H1 (cell line): ENCODE measurements around the gene TDRD15. TPM values are rescaled to one million over a fixed set of nuclear protein-coding genes. Genes with fewer than 3 reads are reported as not detected.

ENCODE experiments used
- CTCF ChIA-PET: fragments of 300-600 bp; sonication (Branson Sonifier 250); formaldehyde crosslinking; loops from one replicate; lab custom pipeline; 2021; ENCODE audit not compliant: partially characterized antibody; lab: Charles Lee
- POLR2A ChIA-PET: fragments of 300-600 bp; sonication (Branson Sonifier 250); formaldehyde crosslinking; loops from one replicate; lab custom pipeline; 2021; ENCODE audit warnings: inconsistent platforms; ENCODE audit not compliant: partially characterized antibody; lab: Charles Lee
- DNase-seq, 2 experiments: peaks; one replicate each; pipeline versions ENCODE4 v3.0.0 to v3.0.0-alpha.2; 2010 to 2022; ENCODE audit warnings: low spot score in 2 of 2, low read depth in 1 of 2, mixed read lengths in 1 of 2
- FAIRE-seq: peaks from 2 replicates; lab custom pipeline; 2011; peaks lifted over from hg19 to GRCh38; lab: Jason Lieb, UNC
- H2AFZ ChIP-seq: 2 replicates; pipeline ENCODE4 v1.8.1; 2012; ENCODE audit warnings: low read length, inconsistent platforms
- H2AK5ac ChIP-seq: 2 replicates; pipeline ENCODE4 v1.6.1; 2013; ENCODE audit warnings: low read depth, low read length
- H2BK120ac ChIP-seq: replicated peaks from 2 replicates; pipeline ENCODE3; 2013; ENCODE audit warnings: low read depth, low read length, inconsistent platforms
- H2BK12ac ChIP-seq: 2 replicates; pipeline ENCODE4 v1.6.1; 2013; ENCODE audit warnings: low read depth, low read length
- H2BK15ac ChIP-seq: 2 replicates; pipeline ENCODE4 v1.6.1; 2013; ENCODE audit warnings: low read length
- H2BK20ac ChIP-seq: 2 replicates; pipeline ENCODE4 v1.6.1; 2013; ENCODE audit warnings: low read length
- H2BK5ac ChIP-seq: 2 replicates; pipeline ENCODE4 v1.6.1; 2013; ENCODE audit warnings: low read depth, low read length
- H3K14ac ChIP-seq: 2 replicates; pipeline ENCODE4 v1.6.1; 2013; ENCODE audit warnings: inconsistent platforms; ENCODE audit not compliant: insufficient read length
- H3K18ac ChIP-seq: 2 replicates; pipeline ENCODE4 v1.6.1; 2013; ENCODE audit warnings: low read length; ENCODE audit errors: extremely low read depth
- H3K23ac ChIP-seq: 2 replicates; pipeline ENCODE4 v1.6.1; 2013; ENCODE audit warnings: inconsistent platforms; ENCODE audit not compliant: insufficient read length
- H3K23me2 ChIP-seq: 2 replicates; pipeline ENCODE4 v1.6.1; 2013; ENCODE audit warnings: low read depth, low read length
- H3K27ac ChIP-seq: 2 replicates; pipeline ENCODE4 v1.6.1; 2011; ENCODE audit warnings: low read depth, low read length, inconsistent platforms
- H3K27me3 ChIP-seq, 4 experiments: replicated peaks in 1 of 4; 1 replicate in 1 of 4; 2 replicates in 3 of 4; pipeline versions ENCODE4 v1.6.1 to v1.8.1; 2011 to 2013; ENCODE audit warnings: low read length in 3 of 4, mild to moderate bottlenecking in 3 of 4, inconsistent platforms in 2 of 4, mixed read lengths in 2 of 4, moderate library complexity in 1 of 4; ENCODE audit not compliant: control insufficient read depth in 3 of 4, insufficient read depth in 3 of 4; ENCODE audit errors: extremely low read depth in 1 of 4
- H3K36me3 ChIP-seq, 4 experiments: 2 replicates each; pipeline versions ENCODE4 v1.6.1 to v1.8.1; 2011 to 2013; ENCODE audit warnings: mild to moderate bottlenecking in 4 of 4, low read length in 3 of 4, moderate library complexity in 2 of 4, control low read depth in 1 of 4, inconsistent platforms in 1 of 4; ENCODE audit not compliant: insufficient read depth in 4 of 4, control insufficient read depth in 2 of 4
- H3K4ac ChIP-seq: replicated peaks from 2 replicates; pipeline ENCODE3; 2013; ENCODE audit warnings: low read length, low read depth, mixed read lengths, inconsistent platforms; ENCODE audit not compliant: insufficient read length
- H3K4me1 ChIP-seq, 4 experiments: replicated peaks in 1 of 4; 1 replicate in 1 of 4; 2 replicates in 3 of 4; pipeline versions ENCODE4 v1.6.1 to v1.8.1; 2011 to 2013; ENCODE audit warnings: low read length in 3 of 4, inconsistent platforms in 2 of 4, mixed read lengths in 1 of 4; ENCODE audit not compliant: insufficient read depth in 4 of 4, control insufficient read depth in 3 of 4
- H3K4me2 ChIP-seq, 2 experiments: 2 replicates each; pipeline versions ENCODE4 v1.6.1 to v1.8.1; 2011 to 2013; ENCODE audit warnings: low read depth in 2 of 2, low read length in 2 of 2, control low read depth in 1 of 2, inconsistent platforms in 1 of 2, mild to moderate bottlenecking in 1 of 2; ENCODE audit not compliant: insufficient read depth in 1 of 2
- H3K4me3 ChIP-seq, 4 experiments: fragments of 200-600, 300-600 bp in 1 of 4; sonication (generic), shearing (Covaris generic), sonication (Bioruptor Twin) in 1 of 4; 2 replicates each; pipeline versions ENCODE4 v1.5.1 to v1.8.1; 2011 to 2016; ENCODE audit warnings: low read length in 4 of 4, low read depth in 3 of 4, control low read depth in 2 of 4, inconsistent platforms in 2 of 4, mild to moderate bottlenecking in 2 of 4, mixed read lengths in 1 of 4, moderate library complexity in 1 of 4; ENCODE audit not compliant: insufficient read depth in 2 of 4; ENCODE audit errors: extremely low read depth in 1 of 4
- H3K56ac ChIP-seq: replicated peaks from 2 replicates; pipeline ENCODE3; 2013; ENCODE audit warnings: low read depth, mild to moderate bottlenecking, mixed read lengths, low read length, inconsistent platforms; ENCODE audit not compliant: insufficient read length
- H3K79me1 ChIP-seq: 2 replicates; pipeline ENCODE4 v1.6.1; 2013; ENCODE audit warnings: low read depth, low read length, control low read depth
- H3K79me2 ChIP-seq, 2 experiments: 2 replicates each; pipeline versions ENCODE4 v1.6.1 to v1.8.1; 2012 to 2013; ENCODE audit warnings: low read length in 2 of 2, mild to moderate bottlenecking in 2 of 2, inconsistent platforms in 1 of 2; ENCODE audit not compliant: insufficient read depth in 2 of 2, control insufficient read depth in 1 of 2
- H3K9ac ChIP-seq, 4 experiments: replicated peaks in 1 of 4; 1 replicate in 1 of 4; 2 replicates in 3 of 4; pipeline versions ENCODE4 v1.6.1 to v1.8.1; 2011 to 2013; ENCODE audit warnings: low read depth in 3 of 4, low read length in 3 of 4, control low read depth in 2 of 4, mild to moderate bottlenecking in 2 of 4, moderate library complexity in 2 of 4, inconsistent platforms in 1 of 4; ENCODE audit errors: extremely low read depth in 1 of 4
- H3K9me3 ChIP-seq, 2 experiments: 2 replicates each; pipeline versions ENCODE4 v1.6.1 to v1.8.1; 2012 to 2013; ENCODE audit warnings: mild to moderate bottlenecking in 2 of 2, moderate library complexity in 2 of 2, control low read depth in 1 of 2, inconsistent platforms in 1 of 2, low read depth in 1 of 2, low read length in 1 of 2, mixed read lengths in 1 of 2; ENCODE audit not compliant: insufficient read depth in 2 of 2
- H4K20me1 ChIP-seq, 2 experiments: replicated peaks in 1 of 2; 2 replicates each; pipeline versions ENCODE3 to v1.8.1; 2011 to 2013; ENCODE audit warnings: inconsistent platforms in 2 of 2, low read length in 2 of 2, mild to moderate bottlenecking in 1 of 2; ENCODE audit not compliant: insufficient read depth in 2 of 2, control insufficient read depth in 1 of 2
- H4K5ac ChIP-seq: 2 replicates; pipeline ENCODE4 v1.6.1; 2013; ENCODE audit warnings: low read length, low read depth, mixed read lengths, inconsistent platforms; ENCODE audit not compliant: insufficient read length
- H4K8ac ChIP-seq: 2 replicates; pipeline ENCODE4 v1.8.0; 2013; ENCODE audit warnings: mild to moderate bottlenecking, moderate library complexity, low read length, inconsistent platforms; ENCODE audit not compliant: insufficient read depth; ENCODE audit errors: extremely low read depth
- H4K91ac ChIP-seq: replicated peaks from 2 replicates; pipeline ENCODE3; 2013; ENCODE audit warnings: low read length, mixed read lengths, inconsistent platforms; ENCODE audit not compliant: insufficient read length
- BCL11A ChIP-seq, 2 experiments: IDR thresholded peaks; one replicate each; pipeline ENCODE4 v1.6.1; 2011; ENCODE audit warnings: low read depth in 2 of 2, low read length in 2 of 2, mild to moderate bottlenecking in 2 of 2
- CEBPB ChIP-seq: IDR thresholded peaks from 2 replicates; pipeline ENCODE4 v1.6.1; 2012; ENCODE audit warnings: low read depth, low read length
- CTBP2 ChIP-seq: IDR thresholded peaks from 2 replicates; pipeline ENCODE4 v1.7.0; 2011; ENCODE audit warnings: borderline replicate concordance, mild to moderate bottlenecking, moderate library complexity, mixed read lengths, low read length; ENCODE audit not compliant: insufficient read depth, insufficient read length
- EP300 ChIP-seq, 2 experiments: IDR thresholded peaks; 1 replicate in 1 of 2; 2 replicates in 1 of 2; pipeline ENCODE4 v1.6.1; 2011 to 2012; ENCODE audit warnings: low read depth in 2 of 2, low read length in 2 of 2, mild to moderate bottlenecking in 2 of 2, borderline replicate concordance in 1 of 2, inconsistent platforms in 1 of 2, moderate library complexity in 1 of 2
- KDM4A ChIP-seq: IDR thresholded peaks from one replicate; pipeline ENCODE4 v1.7.1; 2012; ENCODE audit warnings: low read depth, mild to moderate bottlenecking, moderate library complexity, low read length, inconsistent platforms; ENCODE audit not compliant: severe bottlenecking
- RAD21 ChIP-seq, 2 experiments: IDR thresholded peaks in 1 of 2; conservative IDR thresholded peaks in 1 of 2; 2 replicates each; pipeline ENCODE4 v1.6.1; 2011; ENCODE audit warnings: low read depth in 2 of 2, low read length in 2 of 2, improper control_type of control experiment in 1 of 2, inconsistent platforms in 1 of 2, mild to moderate bottlenecking in 1 of 2, moderate library complexity in 1 of 2
- RFX5 ChIP-seq: IDR thresholded peaks from 2 replicates; pipeline ENCODE4 v1.6.1; 2011; ENCODE audit warnings: low read depth, low read length, improper control_type of control experiment, borderline replicate concordance
- SP2 ChIP-seq: IDR thresholded peaks from 2 replicates; pipeline ENCODE4 v1.6.1; 2012; ENCODE audit warnings: mild to moderate bottlenecking, low read length, inconsistent platforms
- SUZ12 ChIP-seq: fragments of 200-600 bp; sonication (generic); IDR thresholded peaks from 2 replicates; pipeline ENCODE4 v1.6.1; 2012; ENCODE audit warnings: mild to moderate bottlenecking, inconsistent platforms, low read length, moderate library complexity, mixed read lengths
- TAF7 ChIP-seq: optimal IDR thresholded peaks from 2 replicates; pipeline ENCODE3; 2011; ENCODE audit warnings: low read depth, mild to moderate bottlenecking, inconsistent platforms, low read length, moderate library complexity, borderline replicate concordance
- WGBS, 2 experiments: shearing (Covaris generic) in 1 of 2; methylation state at CpG; one replicate each; pipeline versions ENCODE4 v1.1.6 to v1.1.7; 2013 to 2015; ENCODE audit warnings: low lambda C conversion rate in 2 of 2, mixed read lengths in 2 of 2, inconsistent platforms in 1 of 2, low coverage in 1 of 2, missing lambda C conversion rate in 1 of 2; ENCODE audit not compliant: insufficient replicate concordance in 2 of 2, insufficient coverage in 1 of 2, insufficient read length in 1 of 2; ENCODE audit errors: extremely low coverage in 1 of 2, missing lambda C conversion rate in 1 of 2; 5-methylcytosine and 5-hydroxymethylcytosine counted together
- polyA plus RNA-seq, 7 experiments: library from polyadenylated mRNA; depleted of rRNA in 3 of 7; stranded (reverse) in 5 of 7; unstranded in 2 of 7; fragments of >200 nt in 5 of 7; fragments of 200-250 nt in 2 of 7; gene quantifications; 1 replicate in 5 of 7; 2 replicates in 1 of 7; 4 replicates in 1 of 7; pipeline versions ENCODE4 v1.2.1 to v1.2.3, GENCODE V29; 2011 to 2013; ENCODE audit warnings: missing spikeins in 2 of 7, mixed read lengths in 2 of 7
- total RNA-seq: library from RNA; stranded (reverse); fragmentation: NEBNext Ultra II Directional; extraction: Animal tissue kit (Norgen Biotek cat#: 25700); gene quantifications from 2 replicates; pipeline ENCODE4 v1.2.1, GENCODE V29; 2021
- TF ChIP-seq, protein P1 (sequence below): IDR thresholded peaks from 2 replicates; pipeline ENCODE4 v1.6.1; 2012; ENCODE audit warnings: inconsistent platforms

TDRD15 gene
- total and polyA plus RNA-seq, 2 of the 8 experiments (the other 6 are each of a cell fraction or from before 2014, with no cell fraction given) = not detected

DNA sequence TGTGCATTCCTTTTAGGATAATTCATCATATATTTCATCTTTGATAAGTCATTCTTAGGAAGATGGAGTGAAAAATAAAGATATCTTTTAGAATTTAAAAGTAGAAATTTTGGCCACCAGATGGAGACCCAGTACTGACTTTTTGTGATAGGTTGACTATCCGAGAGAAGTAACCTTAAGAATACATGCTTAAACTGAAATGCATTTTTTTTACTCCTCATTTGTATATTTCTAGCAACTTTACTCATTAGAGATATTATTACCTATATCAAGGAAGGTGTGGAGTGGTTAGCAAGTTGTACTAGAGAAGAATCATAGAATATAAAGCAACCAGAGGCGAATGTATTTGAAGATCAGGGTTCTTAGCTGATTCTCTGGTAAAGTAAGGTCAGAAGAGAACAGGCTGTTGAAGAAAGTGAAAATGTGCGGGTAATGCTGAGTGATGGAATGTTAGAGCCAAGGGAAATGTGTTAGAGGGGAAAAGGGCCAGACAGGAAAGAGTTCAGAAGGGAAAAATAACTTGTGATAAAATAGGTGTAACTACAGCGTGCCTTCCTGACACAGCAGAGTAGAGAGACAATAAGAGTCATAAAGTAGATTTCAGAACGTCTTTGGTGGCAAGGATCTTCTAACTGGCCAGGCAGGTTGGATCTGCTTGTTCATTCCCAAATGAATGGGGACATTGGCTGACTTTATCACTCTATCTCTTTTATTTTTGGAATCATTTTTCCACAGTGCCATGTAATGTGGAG, 52.3 kb downstream of the TDRD15 start:
- no peak overlapping the region for H3K18ac ChIP-seq
- CTCF ChIA-PET = interaction anchor here (1.1 to 2.0 kb wide), 8 partner anchors 16 to 168 kb away, joined by 3 to 32 read pairs (median 3); no protein-coding TSS in a partner anchor
- no peak for TF ChIP-seq KDM4A
- no peak for TF ChIP-seq SUZ12
- TF ChIP-seq BCL11A (IDR thresholded peaks at IDR 0.05; ENCODE audit: low read depth in 2 of 2, low read length in 2 of 2) = no peak
- no peak for TF ChIP-seq CEBPB
- TF ChIP-seq, protein P1, sequence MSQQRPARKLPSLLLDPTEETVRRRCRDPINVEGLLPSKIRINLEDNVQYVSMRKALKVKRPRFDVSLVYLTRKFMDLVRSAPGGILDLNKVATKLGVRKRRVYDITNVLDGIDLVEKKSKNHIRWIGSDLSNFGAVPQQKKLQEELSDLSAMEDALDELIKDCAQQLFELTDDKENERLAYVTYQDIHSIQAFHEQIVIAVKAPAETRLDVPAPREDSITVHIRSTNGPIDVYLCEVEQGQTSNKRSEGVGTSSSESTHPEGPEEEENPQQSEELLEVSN = no peak
- no peak for TF ChIP-seq EP300 (IDR thresholded peaks at IDR 0.05; ENCODE audit: borderline replicate concordance in 1 of 2, low read depth in 2 of 2, low read length in 2 of 2)
- TF ChIP-seq CTBP2 = no peak
- TF ChIP-seq RFX5 = no peak
- no peak for TF ChIP-seq SP2
- no peak for TF ChIP-seq TAF7
- TF ChIP-seq RAD21 (IDR thresholded peaks at IDR 0.05 in 1 of 2, conservative IDR thresholded peaks at IDR 0.05 in 1 of 2; ENCODE audit: low read depth in 2 of 2, low read length in 2 of 2) = peak; percentile 31 to 45

More for the DNA sequence above, 52.3 kb downstream of the TDRD15 start:
- Histone ChIP-seq H3K9me3 (no peaks in the 10 kb centered on the region), H3K4ac (no peak overlapping the region), H4K20me1 (no peaks in the 10 kb centered on the region), H3K4me2 (no peak overlapping the region), H3K23ac (no peak overlapping the region), H4K8ac (no peak overlapping the region), H3K27me3 (no peaks in the 10 kb centered on the region), H2AK5ac (no peak overlapping the region), H4K91ac (no peak overlapping the region), H3K36me3 (no peaks in the 10 kb centered on the region), H2BK15ac (no peak overlapping the region), H3K14ac (no peak overlapping the region), H3K4me1 (no peaks in the 10 kb centered on the region), H3K9ac (no peak overlapping the region), H2BK5ac (no peak overlapping the region), H2AFZ (no peak overlapping the region), H3K23me2 (no peaks in the 10 kb centered on the region), H3K79me2 (no peaks in the 10 kb centered on the region), H3K4me3 (no peak overlapping the region), H2BK120ac (no peak overlapping the region), H3K56ac (no peak overlapping the region), H2BK20ac (no peak overlapping the region), H4K5ac (no peak overlapping the region), H2BK12ac (no peak overlapping the region), H3K79me1 (no peaks in the 10 kb centered on the region), H3K27ac (no peak overlapping the region)
- POLR2A ChIA-PET = no interaction called here
- no peak for DNase-seq
- WGBS, 2 experiments = 78% methylated on average over 5 of the region's 5 CpGs; no CpG with 5 or more reads in 1 of the 2 experiments
- FAIRE-seq = no peak
